ENCODE results near the gene SIN3B.

Gene SIN3B

DNA sequence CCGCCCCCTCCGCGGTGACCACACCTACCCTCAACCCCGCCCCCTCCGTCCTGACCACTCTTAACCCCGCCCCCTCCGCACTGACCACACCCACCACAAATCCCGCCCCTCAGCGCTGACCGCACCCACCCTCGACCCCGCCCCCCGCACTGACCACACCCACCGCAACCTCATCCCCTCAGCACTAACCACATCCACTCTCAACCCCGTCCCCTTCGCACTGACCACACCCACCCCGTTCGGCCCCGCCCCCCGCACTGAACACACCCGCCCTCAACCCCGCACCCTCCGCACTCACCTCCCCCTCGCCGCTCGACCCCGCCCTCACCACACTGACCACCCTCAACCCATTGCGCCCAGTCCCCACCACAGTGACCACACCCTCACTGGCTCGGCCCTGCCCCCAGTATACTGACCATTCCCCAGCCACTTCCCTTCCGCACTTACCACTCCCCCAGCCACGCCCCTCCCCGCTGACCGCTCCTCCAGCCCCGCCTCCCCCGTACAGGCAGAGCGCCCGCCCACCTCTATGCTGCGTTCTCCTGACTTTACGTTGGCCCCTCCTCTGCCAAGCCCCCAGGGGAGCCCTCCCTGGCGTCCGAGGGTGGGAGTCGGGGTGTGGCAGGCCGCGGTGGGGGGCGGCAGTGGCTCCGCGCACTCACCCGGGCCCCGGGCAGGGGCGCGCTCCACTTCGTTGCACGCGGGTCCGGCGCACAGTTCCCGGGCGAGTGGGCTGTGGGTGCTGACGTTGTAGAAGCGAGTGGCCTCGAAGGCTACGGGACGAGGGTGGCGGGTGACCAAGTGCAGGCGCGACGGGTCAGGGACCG, 68.0 kb downstream of the SIN3B start (continued):
- TF ChIP-seq ZNF404 (tag by site-specific recombination; IDR thresholded peaks at IDR 0.05) (0 out of 2 replicates have a peak, but pooled peaks have one; percentile 53), ATF2 (tag by site-specific recombination; IDR thresholded peaks at IDR 0.05; ENCODE audit: low read depth) (no peak), ZNF354C (tag by site-specific recombination; IDR thresholded peaks at IDR 0.05; ENCODE audit: borderline replicate concordance, low read depth) (no peak), ZNF768 (tag by site-specific recombination; IDR thresholded peaks at IDR 0.05) (no peak), ZSCAN30 (tag by site-specific recombination; IDR thresholded peaks at IDR 0.05) (no peak), ZNF214 (tag by site-specific recombination; IDR thresholded peaks at IDR 0.05; ENCODE audit: borderline replicate concordance) (no peak), ZSCAN23 (tag by site-specific recombination; IDR thresholded peaks at IDR 0.05) (no peak), ZNF571 (tag by site-specific recombination; IDR thresholded peaks at IDR 0.05) (no peak), ZFP37 (tag by site-specific recombination; IDR thresholded peaks at IDR 0.05) (no peak), HOXC10 (CRISPR knock-in tag; IDR thresholded peaks at IDR 0.05) (no peak), ZNF138 (tag by site-specific recombination; IDR thresholded peaks at IDR 0.05; ENCODE audit: borderline replicate concordance) (no peak), SCRT1 (tag by site-specific recombination; IDR thresholded peaks at IDR 0.05; ENCODE audit: borderline replicate concordance) (no peak), ZFP69B (tag by site-specific recombination; IDR thresholded peaks at IDR 0.05) (no peak), PATZ1 (tag by site-specific recombination; IDR thresholded peaks at IDR 0.05) (peak; percentile 62), ZNF843 (tag by site-specific recombination; IDR thresholded peaks at IDR 0.05) (no peak), ZNF623 (tag by site-specific recombination; IDR thresholded peaks at IDR 0.05) (no peak), ZNF664 (tag by site-specific recombination; IDR thresholded peaks at IDR 0.05) (no peak), KLF17 (tag by site-specific recombination; IDR thresholded peaks at IDR 0.05) (0 out of 2 replicates have a peak, but pooled peaks have one; percentile 64), ZBTB21 (tag by site-specific recombination; IDR thresholded peaks at IDR 0.05) (no peak), ZNF561 (tag by site-specific recombination; IDR thresholded peaks at IDR 0.05; ENCODE audit: borderline replicate concordance) (peak; percentile 77; the same call in 1 of the 2 replicates), ZNF610 (tag by site-specific recombination; IDR thresholded peaks at IDR 0.05; ENCODE audit: borderline replicate concordance) (no peak), ZNF645 (tag by site-specific recombination; IDR thresholded peaks at IDR 0.05) (no peak), ZNF202 (tag by site-specific recombination; IDR thresholded peaks at IDR 0.05; ENCODE audit: borderline replicate concordance) (no peak), ZNF114 (tag by site-specific recombination; IDR thresholded peaks at IDR 0.05) (no peak), ZNF19 (tag by site-specific recombination; IDR thresholded peaks at IDR 0.05; ENCODE audit: low read depth) (no peak), ZNF157 (tag by site-specific recombination; IDR thresholded peaks at IDR 0.05) (peak; percentile 74), ZNF529 (tag by site-specific recombination; IDR thresholded peaks at IDR 0.05; ENCODE audit: insufficient replicate concordance) (no peak)
- TF ChIP-seq, protein P1, sequence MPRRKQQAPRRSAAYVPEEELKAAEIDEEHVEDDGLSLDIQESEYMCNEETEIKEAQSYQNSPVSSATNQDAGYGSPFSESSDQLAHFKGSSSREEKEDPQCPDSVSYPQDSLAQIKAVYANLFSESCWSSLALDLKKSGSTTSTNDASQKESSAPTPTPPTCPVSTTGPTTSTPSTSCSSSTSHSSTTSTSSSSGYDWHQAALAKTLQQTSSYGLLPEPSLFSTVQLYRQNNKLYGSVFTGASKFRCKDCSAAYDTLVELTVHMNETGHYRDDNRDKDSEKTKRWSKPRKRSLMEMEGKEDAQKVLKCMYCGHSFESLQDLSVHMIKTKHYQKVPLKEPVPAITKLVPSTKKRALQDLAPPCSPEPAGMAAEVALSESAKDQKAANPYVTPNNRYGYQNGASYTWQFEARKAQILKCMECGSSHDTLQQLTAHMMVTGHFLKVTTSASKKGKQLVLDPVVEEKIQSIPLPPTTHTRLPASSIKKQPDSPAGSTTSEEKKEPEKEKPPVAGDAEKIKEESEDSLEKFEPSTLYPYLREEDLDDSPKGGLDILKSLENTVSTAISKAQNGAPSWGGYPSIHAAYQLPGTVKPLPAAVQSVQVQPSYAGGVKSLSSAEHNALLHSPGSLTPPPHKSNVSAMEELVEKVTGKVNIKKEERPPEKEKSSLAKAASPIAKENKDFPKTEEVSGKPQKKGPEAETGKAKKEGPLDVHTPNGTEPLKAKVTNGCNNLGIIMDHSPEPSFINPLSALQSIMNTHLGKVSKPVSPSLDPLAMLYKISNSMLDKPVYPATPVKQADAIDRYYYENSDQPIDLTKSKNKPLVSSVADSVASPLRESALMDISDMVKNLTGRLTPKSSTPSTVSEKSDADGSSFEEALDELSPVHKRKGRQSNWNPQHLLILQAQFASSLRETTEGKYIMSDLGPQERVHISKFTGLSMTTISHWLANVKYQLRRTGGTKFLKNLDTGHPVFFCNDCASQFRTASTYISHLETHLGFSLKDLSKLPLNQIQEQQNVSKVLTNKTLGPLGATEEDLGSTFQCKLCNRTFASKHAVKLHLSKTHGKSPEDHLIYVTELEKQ (tag by site-specific recombination; IDR thresholded peaks at IDR 0.05; ENCODE audit: borderline replicate concordance) = no peak
- TF ChIP-seq, protein P2, sequence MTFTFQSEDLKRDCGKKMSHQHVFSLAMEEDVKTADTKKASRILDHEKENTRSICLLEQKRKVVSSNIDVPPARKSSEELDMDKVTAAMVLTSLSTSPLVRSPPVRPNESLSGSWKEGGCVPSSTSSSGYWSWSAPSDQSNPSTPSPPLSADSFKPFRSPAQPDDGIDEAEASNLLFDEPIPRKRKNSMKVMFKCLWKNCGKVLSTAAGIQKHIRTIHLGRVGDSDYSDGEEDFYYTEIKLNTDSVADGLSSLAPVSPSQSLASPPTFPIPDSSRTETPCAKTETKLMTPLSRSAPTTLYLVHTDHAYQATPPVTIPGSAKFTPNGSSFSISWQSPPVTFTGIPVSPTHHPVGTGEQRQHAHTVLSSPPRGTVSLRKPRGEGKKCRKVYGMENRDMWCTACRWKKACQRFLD (tag by site-specific recombination; IDR thresholded peaks at IDR 0.05) = no peak
